Parathyroid adenoma (tissue), 2 donors: ENCODE results near the gene CSRNP3.

ENCODE experiments used
- H2AFZ ChIP-seq: fragments of 300-600 bp; sonication (generic); one replicate; pipeline ENCODE4 v1.7.0; 2017; ENCODE audit warnings: antibody characterized with exemption, mild to moderate bottlenecking
- H3K27ac ChIP-seq: fragments of 300-600 bp; sonication (generic); one replicate; pipeline ENCODE4 v1.7.0; 2017
- H3K27me3 ChIP-seq: fragments of 300-600 bp; sonication (generic); one replicate; pipeline ENCODE4 v1.7.0; 2017; ENCODE audit warnings: low read length; ENCODE audit not compliant: control insufficient read depth, insufficient read depth
- H3K36me3 ChIP-seq: fragments of 300-600 bp; sonication (generic); one replicate; pipeline ENCODE4 v1.7.0; 2017; ENCODE audit warnings: low read length; ENCODE audit not compliant: control insufficient read depth, insufficient read depth
- H3K4me1 ChIP-seq: fragments of 300-600 bp; sonication (generic); one replicate; pipeline ENCODE4 v1.7.0; 2017; ENCODE audit warnings: control low read depth
- H3K4me2 ChIP-seq: fragments of 300-600 bp; sonication (generic); one replicate; pipeline ENCODE4 v1.7.0; 2017; ENCODE audit warnings: low read length
- H3K4me3 ChIP-seq: fragments of 300-600 bp; sonication (generic); one replicate; pipeline ENCODE4 v1.7.0; 2017; ENCODE audit warnings: low read depth, low read length
- H3K79me2 ChIP-seq: fragments of 300-600 bp; sonication (generic); one replicate; pipeline ENCODE4 v1.7.0; 2017; ENCODE audit warnings: control low read depth
- H3K9ac ChIP-seq: fragments of 300-600 bp; sonication (generic); one replicate; pipeline ENCODE4 v1.7.0; 2017; ENCODE audit warnings: mild to moderate bottlenecking
- H3K9me3 ChIP-seq: fragments of 300-600 bp; sonication (generic); one replicate; pipeline ENCODE4 v1.7.0; 2017; ENCODE audit warnings: low read length; ENCODE audit not compliant: control insufficient read depth
- TF ChIP-seq, protein P1 (sequence below): fragments of 300-600 bp; sonication (generic); IDR thresholded peaks from one replicate; pipeline ENCODE4 v1.7.0; 2017; ENCODE audit warnings: antibody characterized with exemption, mild to moderate bottlenecking
- donor health status: primary hyperparathyroidism.

The CSRNP3 gene

DNA sequence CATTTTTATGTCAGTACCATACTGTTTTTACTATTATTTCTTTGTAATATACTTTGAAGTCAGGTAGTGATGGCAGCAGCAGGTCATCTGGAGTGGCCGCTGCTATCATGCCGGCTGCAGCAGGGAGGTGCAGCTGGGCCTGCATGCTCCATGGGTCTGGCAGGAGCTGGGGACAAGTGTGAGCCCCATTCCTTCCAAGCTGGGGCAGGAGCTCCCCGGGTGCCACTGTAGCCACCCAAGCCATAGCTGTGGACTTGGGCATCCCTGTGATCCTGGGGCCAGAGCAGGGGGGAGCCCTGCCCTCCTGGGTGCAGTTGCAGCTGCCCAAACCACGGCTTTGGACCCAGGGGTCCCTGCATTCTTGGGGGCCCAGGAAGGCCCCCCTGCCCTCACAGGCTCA, 59.2 kb downstream of the CSRNP3 start:
- H3K27ac ChIP-seq, result no peak overlapping the region
- no peaks in the 10 kb centered on the region for H3K79me2 ChIP-seq
- H3K4me3 ChIP-seq, result no peak overlapping the region
- H3K4me2 ChIP-seq, result no peak overlapping the region
- no peak overlapping the region for H2AFZ ChIP-seq
- H3K9me3 ChIP-seq, result no peaks in the 10 kb centered on the region
- H3K27me3 ChIP-seq, result no peaks in the 10 kb centered on the region
- no peaks in the 10 kb centered on the region for H3K4me1 ChIP-seq
- H3K36me3 ChIP-seq, result no peaks in the 10 kb centered on the region
- H3K9ac ChIP-seq, result no peak overlapping the region
- TF ChIP-seq, protein P1, sequence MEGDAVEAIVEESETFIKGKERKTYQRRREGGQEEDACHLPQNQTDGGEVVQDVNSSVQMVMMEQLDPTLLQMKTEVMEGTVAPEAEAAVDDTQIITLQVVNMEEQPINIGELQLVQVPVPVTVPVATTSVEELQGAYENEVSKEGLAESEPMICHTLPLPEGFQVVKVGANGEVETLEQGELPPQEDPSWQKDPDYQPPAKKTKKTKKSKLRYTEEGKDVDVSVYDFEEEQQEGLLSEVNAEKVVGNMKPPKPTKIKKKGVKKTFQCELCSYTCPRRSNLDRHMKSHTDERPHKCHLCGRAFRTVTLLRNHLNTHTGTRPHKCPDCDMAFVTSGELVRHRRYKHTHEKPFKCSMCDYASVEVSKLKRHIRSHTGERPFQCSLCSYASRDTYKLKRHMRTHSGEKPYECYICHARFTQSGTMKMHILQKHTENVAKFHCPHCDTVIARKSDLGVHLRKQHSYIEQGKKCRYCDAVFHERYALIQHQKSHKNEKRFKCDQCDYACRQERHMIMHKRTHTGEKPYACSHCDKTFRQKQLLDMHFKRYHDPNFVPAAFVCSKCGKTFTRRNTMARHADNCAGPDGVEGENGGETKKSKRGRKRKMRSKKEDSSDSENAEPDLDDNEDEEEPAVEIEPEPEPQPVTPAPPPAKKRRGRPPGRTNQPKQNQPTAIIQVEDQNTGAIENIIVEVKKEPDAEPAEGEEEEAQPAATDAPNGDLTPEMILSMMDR, result no peak

DNA sequence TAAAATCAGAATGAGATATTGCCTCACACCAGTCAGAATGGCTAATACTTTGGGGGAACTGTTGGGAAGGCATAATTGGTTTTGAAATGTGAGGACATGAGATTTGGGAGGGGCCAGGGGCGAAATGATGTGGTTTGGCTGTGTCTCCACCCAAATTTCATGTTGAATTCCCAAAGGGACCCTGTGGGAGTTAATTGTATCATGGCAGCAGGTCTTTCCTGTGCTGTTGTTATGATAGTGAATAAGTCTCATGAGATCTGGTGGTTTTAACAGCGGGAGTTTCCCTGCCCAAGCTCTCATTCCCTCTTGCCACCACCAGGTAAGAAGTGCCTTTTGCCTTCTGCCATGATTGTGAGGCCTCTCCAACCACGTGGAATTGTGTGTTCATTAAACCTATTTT, 59.6 kb downstream of the CSRNP3 start:
- H3K4me2 ChIP-seq, result no peak overlapping the region
- H2AFZ ChIP-seq, result no peak overlapping the region
- no peaks in the 10 kb centered on the region for H3K36me3 ChIP-seq
- no peaks in the 10 kb centered on the region for H3K27me3 ChIP-seq
- no peak overlapping the region for H3K4me3 ChIP-seq
- TF ChIP-seq, protein P1, result no peak
- H3K4me1 ChIP-seq, result no peaks in the 10 kb centered on the region
- H3K9me3 ChIP-seq, result no peaks in the 10 kb centered on the region
- H3K79me2 ChIP-seq, result no peaks in the 10 kb centered on the region
- no peak overlapping the region for H3K27ac ChIP-seq
- no peak overlapping the region for H3K9ac ChIP-seq

DNA sequence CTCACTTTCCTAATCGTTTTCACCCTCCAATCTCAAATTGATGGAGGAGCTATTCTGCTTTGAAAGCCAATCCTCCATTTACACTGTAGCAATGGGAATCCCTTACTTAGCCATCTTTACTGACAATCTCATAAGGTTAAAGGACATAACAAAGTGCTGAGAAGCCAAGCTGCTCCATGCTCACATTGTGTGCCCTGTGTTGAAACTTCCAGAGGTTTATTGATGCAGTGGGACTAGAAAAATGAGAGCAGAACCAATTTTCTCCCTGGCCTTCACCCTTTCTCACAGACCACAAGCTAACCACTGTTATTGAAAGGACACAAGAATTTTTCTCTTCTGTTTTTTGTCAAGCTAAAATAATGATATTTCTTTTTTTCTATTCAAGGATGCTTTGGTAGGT, 63.8 kb downstream of the CSRNP3 start:
- no peak overlapping the region for H3K27ac ChIP-seq
- no peak overlapping the region for H3K4me3 ChIP-seq
- no peaks in the 10 kb centered on the region for H3K9me3 ChIP-seq
- no peaks in the 10 kb centered on the region for H3K4me1 ChIP-seq
- TF ChIP-seq, protein P1, result no peak
- no peaks in the 10 kb centered on the region for H3K36me3 ChIP-seq
- no peak overlapping the region for H3K9ac ChIP-seq
- no peaks in the 10 kb centered on the region for H3K27me3 ChIP-seq
- no peaks in the 10 kb centered on the region for H3K79me2 ChIP-seq
- H3K4me2 ChIP-seq, result no peak overlapping the region
- no peak overlapping the region for H2AFZ ChIP-seq

DNA sequence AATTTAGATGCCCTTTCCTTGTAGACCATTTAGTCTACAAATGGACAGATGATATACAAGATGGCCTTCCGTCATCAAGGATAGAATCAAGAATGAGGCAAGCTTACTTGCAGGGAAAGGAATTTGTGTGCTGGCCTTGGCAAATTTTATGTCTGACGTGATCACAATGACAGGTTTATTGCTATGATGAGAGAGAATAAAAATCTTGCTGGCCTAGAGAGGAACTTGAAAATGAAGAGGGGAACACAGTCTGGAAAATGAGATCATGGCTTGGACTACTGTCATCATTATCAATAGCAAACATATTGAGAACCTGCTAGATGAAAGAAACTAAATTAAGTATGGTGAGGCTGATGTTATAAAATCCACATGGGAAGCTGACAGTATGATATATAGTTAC, 66.0 kb downstream of the CSRNP3 start:
- Histone ChIP-seq H3K36me3 (no peaks in the 10 kb centered on the region), H3K4me2 (no peak overlapping the region), H3K9me3 (no peaks in the 10 kb centered on the region), H3K27me3 (no peaks in the 10 kb centered on the region), H3K9ac (no peak overlapping the region), H3K27ac (no peak overlapping the region), H2AFZ (no peak overlapping the region), H3K4me1 (no peaks in the 10 kb centered on the region), H3K4me3 (no peak overlapping the region), H3K79me2 (no peaks in the 10 kb centered on the region)
- TF ChIP-seq, protein P1, result no peak

DNA sequence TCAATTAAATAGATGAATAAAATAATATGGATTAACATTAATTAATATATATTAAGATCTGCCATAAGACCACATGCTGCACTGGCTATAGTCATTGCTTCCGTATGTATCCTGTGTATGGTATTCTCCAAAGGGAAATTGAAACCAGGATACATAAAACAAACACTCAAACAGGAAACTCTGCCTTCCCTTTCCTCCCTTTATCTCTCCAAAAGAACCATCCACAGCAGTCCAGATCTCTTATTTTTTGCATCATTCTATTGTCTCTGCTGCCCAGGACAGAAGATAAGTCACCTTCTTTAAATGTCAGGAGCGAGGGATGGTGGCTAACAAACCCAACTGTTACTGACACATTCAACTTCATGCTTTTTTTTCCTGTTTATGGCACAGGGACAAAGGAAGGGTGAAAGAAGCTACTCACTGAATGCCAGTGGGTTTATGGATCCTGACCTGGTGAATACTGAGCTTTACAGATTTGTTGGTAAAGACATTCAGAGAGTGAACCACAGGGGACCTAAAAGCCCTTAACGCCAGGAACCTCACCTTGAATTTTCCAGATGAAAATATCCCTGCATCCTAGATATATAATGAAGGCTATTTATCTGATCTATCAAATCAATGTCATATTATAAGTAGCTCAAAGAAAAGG, 67.5 kb downstream of the CSRNP3 start:
- Histone ChIP-seq H3K36me3 (no peaks in the 10 kb centered on the region), H3K4me1 (no peaks in the 10 kb centered on the region), H3K27me3 (no peaks in the 10 kb centered on the region), H3K27ac (no peak overlapping the region), H3K79me2 (no peaks in the 10 kb centered on the region), H3K9me3 (no peaks in the 10 kb centered on the region), H3K4me2 (no peak overlapping the region), H3K9ac (no peak overlapping the region), H2AFZ (no peak overlapping the region), H3K4me3 (no peak overlapping the region)
- TF ChIP-seq, protein P1, result no peak
